HG03139 (cell line): ENCODE data around the gene CUTA.
"Not testable (repeated sequence)": the region's sequence is repeated elsewhere in the genome, so short reads cannot be mapped to it uniquely, and the experiment has no call there.

Experiments used
- ATAC-seq: cut with Tn5 transposase; IDR thresholded peaks from one replicate; pipeline ENCODE4 v1.9.1; 2021; ENCODE audit not compliant: unreplicated experiment

Gene CUTA

DNA sequence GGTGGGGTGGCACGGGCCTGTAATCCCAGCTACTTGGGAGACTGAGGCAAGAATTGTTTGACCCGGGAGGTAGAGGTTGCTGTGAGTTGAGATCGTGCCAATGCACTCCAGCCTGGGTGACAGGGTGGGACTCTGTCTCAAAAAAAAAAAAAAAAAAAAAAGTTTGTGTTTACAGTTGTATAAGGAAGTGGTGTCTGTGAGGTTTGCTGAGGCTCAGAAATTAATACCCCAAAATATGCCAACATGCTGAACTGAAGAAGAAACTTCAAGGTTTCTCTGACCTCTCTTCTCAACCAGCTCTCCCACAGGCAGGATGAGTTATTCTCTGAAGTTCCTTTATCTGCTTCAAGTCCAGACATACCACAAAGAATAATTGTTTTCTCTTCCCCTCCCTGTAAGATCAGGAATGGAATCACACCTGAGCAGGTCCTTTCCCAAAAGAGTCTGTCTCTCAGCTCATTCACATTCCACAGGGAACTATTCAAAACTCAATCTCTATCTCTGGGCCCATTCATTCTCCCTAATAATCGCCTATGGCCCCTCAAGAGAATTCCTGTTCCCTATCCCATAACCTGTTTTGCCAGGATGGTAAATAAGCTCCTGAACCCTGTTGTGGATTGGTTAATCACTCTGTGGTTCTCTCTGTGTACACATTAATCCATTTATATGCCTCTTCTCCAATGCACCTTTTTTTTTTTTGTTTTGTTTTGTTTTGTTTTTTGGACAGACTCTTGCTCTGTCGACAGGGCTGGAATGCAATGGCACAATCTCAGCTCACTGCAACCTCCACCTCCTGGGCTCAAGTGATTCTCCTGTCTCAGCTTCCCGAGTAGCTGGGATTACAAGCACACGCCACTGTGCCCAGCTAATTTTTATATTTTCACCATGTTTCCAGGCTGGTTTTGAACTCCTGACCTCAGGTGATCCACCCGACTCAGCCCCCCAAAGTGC is 43.7 kb downstream of the CUTA start:
- ATAC-seq, result no peak

GRCh38 chr6:33372526-33373123 is 45.3 kb downstream of the CUTA start:
- no peak for ATAC-seq

- not testable (repeated sequence) for ATAC-seq
Observed at GRCh38 chr6:33371901-33372300, 46.0 kb downstream of the CUTA start.

DNA sequence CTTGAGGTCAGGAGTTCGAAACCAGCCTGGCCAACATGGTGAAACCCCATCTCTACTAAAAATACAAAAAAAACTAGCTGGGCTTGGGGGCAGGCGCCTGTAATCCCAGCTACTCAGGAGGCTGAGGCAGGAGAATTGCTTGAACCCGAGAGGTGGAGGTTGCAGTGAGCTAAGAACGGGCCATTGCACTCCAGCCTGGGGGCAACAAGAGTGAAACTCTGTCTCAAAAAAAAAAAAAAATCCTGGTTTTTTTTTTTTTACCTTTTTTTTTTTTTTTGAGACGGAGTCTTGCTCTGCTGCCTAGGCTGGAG is 50.2 kb downstream of the CUTA start:
- ATAC-seq, result not testable (repeated sequence)

DNA sequence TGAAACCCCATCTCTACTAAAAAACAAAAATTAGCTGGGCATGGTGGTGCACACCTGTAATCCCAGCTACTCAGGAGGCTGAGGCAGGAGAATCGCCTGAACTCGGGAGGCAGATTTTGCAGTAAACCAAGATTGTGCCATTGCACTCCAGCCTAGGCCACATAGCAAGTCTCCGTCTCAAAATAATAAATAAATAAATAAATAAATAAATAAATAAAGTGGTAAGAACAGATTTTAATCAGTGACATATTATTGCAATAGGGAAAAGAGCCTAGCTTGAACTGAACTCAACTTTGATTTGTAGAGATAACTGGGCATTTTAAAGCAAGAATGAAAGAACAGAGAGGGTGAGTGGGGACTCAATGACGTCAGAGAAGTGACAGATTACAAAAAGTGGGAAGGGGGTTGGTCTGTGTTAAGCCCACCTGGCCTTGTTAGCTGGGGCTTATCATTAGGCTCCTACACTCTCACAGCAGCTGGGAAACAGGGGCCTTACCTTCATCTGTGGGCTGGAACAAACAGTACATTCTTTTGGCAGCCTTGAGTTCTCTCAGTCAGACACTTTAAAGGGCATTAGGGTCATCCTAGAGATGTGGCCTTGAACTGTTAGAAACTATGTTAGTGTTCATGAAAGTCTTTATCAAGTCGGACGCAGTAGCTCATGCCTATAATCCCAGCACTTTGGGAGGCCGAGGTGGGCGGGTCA is 50.7 kb downstream of the CUTA start:
- ATAC-seq, result no peak
